Heart right ventricle (tissue), 16 donors: ENCODE results near the gene PHKB. TPM values are rescaled to one million over a fixed set of nuclear protein-coding genes. Genes with fewer than 3 reads are reported as not detected.

ENCODE experiments used
- ATAC-seq, 8 donors: fragments of 200-7000 bp; cut with Tn5 transposase; one replicate each; pipeline ENCODE4 v1.9.1; 2020; ENCODE audit warnings: mild to moderate bottlenecking in 8 of 8, moderate library complexity in 8 of 8, moderate number of reproducible peaks in 1 of 8
- DNase-seq, 2 donors: peaks; one replicate each; pipeline ENCODE4 v3.0.0-alpha.2; 2020
- H3K27ac ChIP-seq, 10 donors: fragments of 200-600 bp; sonication (generic) in 2 of 10; one replicate each; pipeline versions ENCODE4 v1.5.0 to v1.8.0; 2020 to 2022; ENCODE audit warnings: mild to moderate bottlenecking in 3 of 10
- H3K27me3 ChIP-seq, 7 donors: fragments of 200-600 bp; one replicate each; pipeline ENCODE4 v1.8.0; 2021 to 2022; ENCODE audit warnings: mild to moderate bottlenecking in 2 of 7
- H3K36me3 ChIP-seq, 9 donors: fragments of 200-600 bp; sonication (generic) in 1 of 9; one replicate each; pipeline versions ENCODE4 v1.5.0 to v1.8.0; 2020 to 2022; ENCODE audit warnings: mild to moderate bottlenecking in 2 of 9
- H3K4me1 ChIP-seq, 9 donors: fragments of 200-600 bp; sonication (generic) in 1 of 9; one replicate each; pipeline versions ENCODE4 v1.5.0 to v1.8.0; 2020 to 2022; ENCODE audit warnings: mild to moderate bottlenecking in 4 of 9
- H3K4me3 ChIP-seq, 10 donors: fragments of 200-600 bp; sonication (generic) in 2 of 10; one replicate each; pipeline versions ENCODE4 v1.5.0 to v1.8.0; 2020 to 2022; ENCODE audit warnings: mild to moderate bottlenecking in 7 of 10, moderate library complexity in 2 of 10
- H3K9me3 ChIP-seq, 11 donors: fragments of 200-600 bp in 10 of 11; sonication (generic) in 2 of 11; one replicate each; pipeline versions ENCODE4 v1.5.0 to v1.8.0; 2013 to 2022; ENCODE audit warnings: mild to moderate bottlenecking in 2 of 11, control low read depth in 1 of 11, moderate library complexity in 1 of 11
- WGBS, 2 donors: extraction: QIAGEN DNeasy Blood & Tissue Kit; methylation state at CpG; one replicate each; pipeline ENCODE4 v1.1.7; 2013; ENCODE audit warnings: inconsistent platforms in 1 of 2; 5-methylcytosine and 5-hydroxymethylcytosine counted together
- intact Hi-C, 10 donors: fragments of 100-400 bp; cut with DNase I; formaldehyde crosslinking; loops; one replicate each; pipeline versions ENCODE4 v1.11.1 to v1.14.2; 2022
- polyA plus RNA-seq, 2 donors: library from polyadenylated mRNA; stranded (reverse); fragments of 200-250 nt; gene quantifications; one replicate each; pipeline ENCODE4 v1.2.3, GENCODE V29; 2013
- total RNA-seq, 10 donors: library from RNA; stranded (reverse); fragmentation: NEBNext Ultra II Directional in 3 of 10; extraction: Animal tissue kit (Norgen Biotek cat#: 25700) in 3 of 10; gene quantifications; one replicate each; pipeline versions ENCODE4 v1.2.1 to v1.2.4, GENCODE V29; 2021 to 2023
- TF ChIP-seq, protein P1 (sequence below), 9 donors: fragments of 200-600 bp; sonication (generic) in 2 of 9; IDR thresholded peaks; one replicate each; pipeline versions ENCODE4 v1.5.0 to v1.8.0; 2021 to 2022; ENCODE audit warnings: antibody characterized with exemption in 9 of 9, mild to moderate bottlenecking in 5 of 9, moderate library complexity in 1 of 9
- donor health status: Arrhythmogenic right ventricular cardiomyopathy.
- donor health status: ischemic (EF 13 %, LVEDD 7.1; RV severe dilation, severe dysfunction).
- donor health status: healthy with polysubstance abuse.
- donor health status: DM: no; HTN: yes; CAD: no.
- donor health status: DM: no; HTN: no; CAD: no.
- donor health status: ischemic (EF 25% LVEDD 6.9; RV normal size, moderate dysfunction).
- donor health status: ischemic (EF 25% LVEDD 5.7; RV mildly dilated, moderate dysfunction).
- donor health status: healthy.
- donor health status: DM: yes; HTN: yes; CAD: no.
- donor health status: Ischemic cardiomyopathy.
- donor health status: ischemic (EF 35%, LVEDD 5.7; RV mildly dilated, moderate dysfunction).
- donor health status: nonischemic (EF 11% LVEDD 7.7; RV severe dilation, severe dysfunction).
- donor health status: DM: yes; HTN: yes; CAD: no.
- donor health status: PGD.
- donor health status: ischemic (EF 29% LVEDD 5.4; RV normal size, mild dysfunction).
- donor health status: nonischemic (EF 23%, LVEDD 6.1; RV moderate dilation, normal function).

Gene PHKB
- total and polyA plus RNA-seq, 12 donors = 16.9 to 76.6 (median 63.6) TPM

DNA sequence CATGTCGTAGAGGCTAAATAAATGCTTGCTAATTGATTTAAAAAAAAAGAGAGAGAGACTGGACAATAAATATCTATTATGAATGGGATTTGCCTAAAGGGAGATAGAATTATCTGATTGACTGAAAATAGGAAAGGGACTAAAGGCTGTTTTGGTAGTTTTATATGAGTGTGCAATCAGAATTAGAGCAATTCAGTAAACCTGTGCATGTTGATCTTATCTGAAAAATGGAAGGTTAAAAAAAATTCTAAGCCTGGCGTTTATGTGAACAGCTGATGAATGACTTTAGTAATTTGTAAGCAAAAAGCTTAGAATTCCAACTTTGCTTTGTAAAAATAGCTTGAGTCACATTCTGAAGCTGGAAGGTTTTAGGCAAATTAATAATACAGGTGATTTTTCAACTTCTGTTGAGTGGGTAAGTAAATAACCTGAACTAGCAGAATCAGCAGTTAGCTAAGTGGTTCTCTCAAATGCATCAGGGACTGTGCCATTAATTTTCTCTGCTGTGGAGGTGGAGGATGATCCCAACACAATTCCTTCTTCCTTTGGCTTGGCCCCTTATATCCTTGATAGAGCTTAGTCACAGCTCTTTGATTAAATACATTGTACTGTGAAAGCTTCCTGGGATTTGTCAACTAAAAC is 254.4 kb downstream of the PHKB start:
- no peak overlapping the region for H3K4me3 ChIP-seq

DNA sequence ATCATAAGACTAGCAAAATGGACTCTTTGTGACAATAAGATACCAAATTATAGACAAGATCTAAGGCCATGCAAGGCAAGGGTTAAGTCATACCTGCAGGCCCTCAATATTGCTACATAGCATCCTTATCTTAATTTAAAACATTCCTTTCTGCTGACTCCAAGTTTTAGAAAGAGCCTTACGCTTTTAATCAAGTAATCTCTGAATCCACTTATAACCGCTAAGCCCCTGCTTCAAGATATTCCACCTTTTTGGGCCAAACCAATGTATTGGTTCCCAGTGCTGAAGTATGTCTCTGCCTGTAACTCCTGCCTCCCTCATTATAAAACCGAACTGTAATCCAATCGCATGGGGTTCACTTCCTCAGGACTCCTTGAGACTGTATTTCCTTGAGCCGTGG is 255.4 kb downstream of the PHKB start:
- Histone ChIP-seq H3K27ac (no peak overlapping the region), H3K4me3 (no peak overlapping the region), H3K9me3 (no peaks in the 10 kb centered on the region), H3K4me1 (peaks cover 0 to 7% (median 0%) of the 10 kb centered on the region in 9 donors), H3K27me3 (peaks cover 0 to 5% (median 0%) of the 10 kb centered on the region in 7 donors), H3K36me3 (no peaks in the 10 kb centered on the region)
- 68 to 73% methylated on average over 5 of the region's 5 CpGs for WGBS, 2 donors
- DNase-seq = no peak
- ATAC-seq = no peak
- intact Hi-C loops = no loop called here
- TF ChIP-seq, protein P1, sequence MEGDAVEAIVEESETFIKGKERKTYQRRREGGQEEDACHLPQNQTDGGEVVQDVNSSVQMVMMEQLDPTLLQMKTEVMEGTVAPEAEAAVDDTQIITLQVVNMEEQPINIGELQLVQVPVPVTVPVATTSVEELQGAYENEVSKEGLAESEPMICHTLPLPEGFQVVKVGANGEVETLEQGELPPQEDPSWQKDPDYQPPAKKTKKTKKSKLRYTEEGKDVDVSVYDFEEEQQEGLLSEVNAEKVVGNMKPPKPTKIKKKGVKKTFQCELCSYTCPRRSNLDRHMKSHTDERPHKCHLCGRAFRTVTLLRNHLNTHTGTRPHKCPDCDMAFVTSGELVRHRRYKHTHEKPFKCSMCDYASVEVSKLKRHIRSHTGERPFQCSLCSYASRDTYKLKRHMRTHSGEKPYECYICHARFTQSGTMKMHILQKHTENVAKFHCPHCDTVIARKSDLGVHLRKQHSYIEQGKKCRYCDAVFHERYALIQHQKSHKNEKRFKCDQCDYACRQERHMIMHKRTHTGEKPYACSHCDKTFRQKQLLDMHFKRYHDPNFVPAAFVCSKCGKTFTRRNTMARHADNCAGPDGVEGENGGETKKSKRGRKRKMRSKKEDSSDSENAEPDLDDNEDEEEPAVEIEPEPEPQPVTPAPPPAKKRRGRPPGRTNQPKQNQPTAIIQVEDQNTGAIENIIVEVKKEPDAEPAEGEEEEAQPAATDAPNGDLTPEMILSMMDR (IDR thresholded peaks at IDR 0.05) = no peak

More for the DNA sequence above, 254.4 kb downstream of the PHKB start:
- TF ChIP-seq, protein P1 (IDR thresholded peaks at IDR 0.05) = no peak
- ATAC-seq = no peak
- H3K9me3 ChIP-seq = no peaks in the 10 kb centered on the region
- H3K27me3 ChIP-seq = peaks cover 0 to 5% (median 0%) of the 10 kb centered on the region in 7 donors
- WGBS, 2 donors = 78 to 80% methylated on average over 2 of the region's 2 CpGs
- H3K27ac ChIP-seq = no peak overlapping the region
- intact Hi-C loops = no loop called here
- no peak for DNase-seq
- no peaks in the 10 kb centered on the region for H3K36me3 ChIP-seq
- H3K4me1 ChIP-seq = peaks cover 0 to 7% (median 0%) of the 10 kb centered on the region in 9 donors

DNA sequence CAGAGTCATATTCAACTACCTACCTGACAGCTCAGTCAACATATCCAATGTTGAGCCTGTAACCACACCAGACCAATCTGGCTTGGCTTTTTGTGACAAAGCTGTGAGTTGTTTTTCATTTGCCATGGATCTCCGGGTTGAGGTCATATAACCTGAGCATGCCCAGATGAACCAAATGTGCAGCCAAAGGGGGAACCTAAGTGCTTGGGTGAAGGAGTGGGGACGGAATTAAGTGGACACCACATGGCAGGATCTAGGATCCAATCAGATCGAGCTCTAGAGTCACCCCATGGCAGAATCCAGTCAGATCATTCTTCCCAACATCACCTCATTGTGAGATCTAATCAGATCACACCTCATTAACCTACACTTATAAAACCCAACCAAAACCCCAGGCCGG is 258.6 kb downstream of the PHKB start:
- H3K27ac ChIP-seq = no peak overlapping the region
- WGBS, 2 donors = 82 to 94% methylated on average over 4 of the region's 4 CpGs
- no peak overlapping the region for H3K4me3 ChIP-seq
- no peaks in the 10 kb centered on the region for H3K36me3 ChIP-seq
- TF ChIP-seq, protein P1 (IDR thresholded peaks at IDR 0.05) = no peak
- H3K9me3 ChIP-seq = no peaks in the 10 kb centered on the region
- no peaks in the 10 kb centered on the region for H3K4me1 ChIP-seq
- intact Hi-C loops = no loop called here
- DNase-seq = no peak
- peaks cover 0 to 5% (median 0%) of the 10 kb centered on the region in 7 donors for H3K27me3 ChIP-seq
- ATAC-seq = no peak

DNA sequence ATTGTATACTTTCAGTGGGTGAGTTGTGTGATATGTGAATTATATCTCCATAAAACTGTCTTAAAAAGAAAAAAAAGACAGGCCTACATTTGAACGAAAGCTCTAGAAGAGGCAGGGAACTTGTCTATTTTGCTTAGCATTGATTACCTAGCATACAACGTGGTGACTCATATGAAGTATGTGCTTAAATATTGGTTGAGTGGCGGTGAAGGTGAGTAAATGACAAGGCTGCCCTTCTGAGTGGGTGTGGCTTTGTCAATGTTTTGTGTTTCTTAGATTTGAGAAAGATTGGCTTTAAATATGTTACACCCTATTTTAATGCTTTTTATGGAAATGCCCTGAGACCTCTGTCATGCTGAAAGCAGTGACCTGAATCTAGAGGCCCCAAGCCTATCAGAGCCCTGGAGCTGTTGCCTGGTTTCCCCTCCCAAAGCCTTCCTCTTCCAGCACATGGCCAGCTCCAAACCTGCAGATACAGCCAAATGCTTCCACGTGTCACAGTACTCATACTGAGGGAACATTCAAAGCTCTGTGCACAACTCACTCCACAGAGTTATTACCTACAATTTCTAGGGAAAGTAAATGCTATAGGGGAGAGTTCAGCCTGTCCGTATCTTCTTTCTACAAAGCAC is 260.0 kb downstream of the PHKB start:
- Histone ChIP-seq H3K27me3 (peaks cover 0 to 5% (median 0%) of the 10 kb centered on the region in 7 donors), H3K36me3 (no peaks in the 10 kb centered on the region), H3K4me3 (no peak overlapping the region), H3K27ac (no peak overlapping the region), H3K9me3 (no peaks in the 10 kb centered on the region), H3K4me1 (no peaks in the 10 kb centered on the region)
- TF ChIP-seq, protein P1 (IDR thresholded peaks at IDR 0.05) = no peak
- ATAC-seq (no peak), DNase-seq (no peak)
- intact Hi-C loops = no loop called here
- 83 to 85% methylated on average over 5 of the region's 5 CpGs for WGBS, 2 donors
